ENCODE data around the gene INPP5A.
"Not testable (repeated sequence)": the region's sequence is repeated elsewhere in the genome, so short reads cannot be mapped to it uniquely, and the experiment has no call there.

Gene INPP5A

DNA sequence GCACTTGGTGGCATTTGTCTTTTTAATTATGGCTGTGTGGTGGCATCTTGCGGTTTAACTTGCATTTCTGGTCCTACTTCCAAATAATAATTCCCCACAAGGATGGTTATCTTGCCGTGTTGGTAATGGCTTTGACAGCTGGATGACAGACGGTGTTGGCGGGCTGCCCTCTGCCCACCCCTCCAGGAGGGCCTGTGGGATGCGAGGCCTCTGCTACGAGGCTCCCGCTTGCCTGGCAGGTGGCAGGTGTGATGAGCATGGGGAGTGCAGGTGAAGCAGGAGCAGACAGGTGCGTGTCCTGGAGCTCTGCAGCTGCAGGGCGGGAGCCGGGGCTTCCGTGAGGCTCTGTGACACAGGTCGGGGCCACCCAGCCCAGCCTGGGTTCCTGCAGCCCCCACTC, 11.8 kb downstream of the INPP5A start:
- no peak for DNase-seq

DNA sequence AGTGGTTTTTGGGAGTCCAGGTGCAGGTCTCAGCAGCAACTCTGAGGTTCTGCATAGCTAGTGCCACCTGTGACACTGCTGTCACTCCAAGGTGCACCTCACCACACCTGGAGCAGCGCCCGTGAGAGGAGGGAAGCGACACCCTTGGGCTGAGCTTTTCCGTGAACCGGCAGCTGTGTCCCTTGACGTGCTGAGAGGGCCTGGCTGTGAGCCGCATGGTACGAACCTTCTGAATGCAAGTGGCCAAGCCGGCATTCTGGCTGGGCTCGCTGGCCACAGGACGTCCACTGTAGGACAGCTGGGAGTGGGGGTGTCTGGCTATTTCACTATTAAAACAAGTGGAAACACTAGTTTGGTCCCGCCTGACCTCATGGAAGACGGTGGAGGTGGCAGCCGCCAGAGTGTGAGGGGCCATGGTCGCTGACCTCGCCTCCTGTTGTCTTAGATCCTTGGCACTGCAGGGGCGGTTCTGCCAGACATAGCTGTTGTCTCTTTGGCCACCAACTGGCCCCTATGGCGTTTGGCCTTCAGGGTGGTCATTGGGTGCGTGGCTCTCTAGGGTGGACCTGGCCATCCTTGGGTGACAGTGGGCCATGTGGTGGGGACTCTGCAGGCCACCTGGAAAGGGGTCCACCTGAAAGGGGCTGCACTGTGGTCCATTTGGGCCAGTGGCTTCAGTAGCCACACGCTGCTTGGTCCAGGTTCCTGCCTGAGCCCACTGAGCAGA, 12.9 kb downstream of the INPP5A start:
- DNase-seq = no peak

DNA sequence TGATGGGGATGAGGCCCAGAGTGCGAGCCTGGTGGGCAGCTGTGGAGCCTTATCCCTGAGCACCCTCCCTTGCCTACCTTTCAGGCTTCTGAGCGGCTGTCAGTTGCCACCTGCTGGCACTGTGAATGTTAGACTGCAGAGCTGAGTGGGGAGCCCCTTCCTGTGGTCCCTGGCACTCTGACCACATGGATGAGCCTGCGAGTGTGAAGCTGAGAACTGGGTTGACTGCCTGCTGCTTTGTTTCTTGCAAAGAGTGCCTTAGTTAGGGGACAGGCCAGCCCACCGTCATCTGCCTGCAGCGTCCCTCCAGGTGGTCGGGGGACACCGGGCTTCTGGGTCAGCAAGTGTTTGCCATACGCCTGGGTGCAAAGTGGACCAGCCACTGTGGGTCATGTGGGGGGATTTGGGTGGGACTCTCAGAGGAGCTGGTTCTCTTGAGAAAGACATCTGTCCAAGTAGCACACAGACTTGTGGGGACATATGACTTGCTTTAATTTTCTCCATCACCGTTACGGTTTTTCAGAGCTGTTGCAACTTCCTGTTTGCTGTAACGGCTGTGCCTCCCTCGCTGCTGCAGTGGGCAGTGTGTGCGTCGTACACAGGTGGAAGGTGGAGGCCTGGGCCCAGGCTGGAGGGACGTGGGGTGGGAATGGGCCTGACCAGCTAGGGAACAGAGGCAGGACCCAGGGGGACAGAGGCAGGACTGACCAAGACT, 13.7 kb downstream of the INPP5A start:
- no peak for DNase-seq

DNA sequence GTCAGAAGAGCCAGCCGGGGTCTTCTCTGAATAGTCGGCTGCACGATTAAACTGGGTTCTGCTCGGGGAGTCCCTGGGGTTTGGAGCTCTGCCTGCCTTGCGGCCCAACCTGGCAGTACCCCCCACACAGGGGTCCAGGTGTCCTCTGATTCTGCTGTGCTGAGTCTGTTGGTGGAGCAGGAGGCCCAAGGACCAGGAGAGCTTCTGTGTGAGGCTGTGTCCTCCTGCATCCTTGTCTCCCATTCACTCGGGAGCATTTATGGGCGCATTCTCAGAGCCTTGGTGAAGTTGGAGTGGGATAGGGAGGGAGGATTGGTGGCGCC, 14.2 kb downstream of the INPP5A start:
- DNase-seq = no peak

DNA sequence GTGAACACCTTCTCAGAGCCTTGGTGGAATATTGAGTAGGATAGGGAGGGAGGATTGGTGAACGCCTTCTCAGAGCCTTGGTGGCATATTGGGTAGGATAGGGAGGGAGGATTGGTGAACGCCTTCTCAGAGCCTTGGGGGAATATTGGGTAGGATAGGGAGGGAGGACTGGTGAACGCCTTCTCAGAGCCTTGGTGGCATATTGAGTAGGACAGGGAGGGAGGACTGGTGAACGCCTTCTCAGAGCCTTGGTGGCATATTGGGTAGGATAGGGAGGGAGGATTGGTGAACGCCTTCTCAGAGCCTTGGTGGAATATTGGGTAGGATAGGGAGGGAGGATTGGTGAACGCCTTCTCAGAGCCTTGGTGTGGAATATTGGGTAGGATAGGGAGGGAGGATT, 15.0 kb downstream of the INPP5A start:
- DNase-seq = not testable (repeated sequence)

DNA sequence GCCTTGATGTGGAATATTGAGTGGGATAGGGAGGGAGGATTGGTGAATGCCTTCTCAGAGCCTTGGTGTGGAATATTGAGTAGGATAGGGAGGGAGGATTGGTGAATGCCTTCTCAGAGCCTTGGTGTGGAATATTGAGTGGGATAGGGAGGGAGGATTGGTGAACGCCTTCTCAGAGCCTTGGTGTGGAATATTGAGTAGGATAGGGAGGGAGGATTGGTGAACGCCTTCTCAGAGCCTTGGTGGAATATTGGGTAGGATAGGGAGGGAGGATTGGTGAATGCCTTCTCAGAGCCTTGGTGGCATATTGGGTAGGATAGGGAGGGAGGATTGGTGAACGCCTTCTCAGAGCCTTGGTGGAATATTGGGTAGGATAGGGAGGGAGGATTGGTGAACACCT, 16.0 kb downstream of the INPP5A start:
- not testable (repeated sequence) for DNase-seq

DNA sequence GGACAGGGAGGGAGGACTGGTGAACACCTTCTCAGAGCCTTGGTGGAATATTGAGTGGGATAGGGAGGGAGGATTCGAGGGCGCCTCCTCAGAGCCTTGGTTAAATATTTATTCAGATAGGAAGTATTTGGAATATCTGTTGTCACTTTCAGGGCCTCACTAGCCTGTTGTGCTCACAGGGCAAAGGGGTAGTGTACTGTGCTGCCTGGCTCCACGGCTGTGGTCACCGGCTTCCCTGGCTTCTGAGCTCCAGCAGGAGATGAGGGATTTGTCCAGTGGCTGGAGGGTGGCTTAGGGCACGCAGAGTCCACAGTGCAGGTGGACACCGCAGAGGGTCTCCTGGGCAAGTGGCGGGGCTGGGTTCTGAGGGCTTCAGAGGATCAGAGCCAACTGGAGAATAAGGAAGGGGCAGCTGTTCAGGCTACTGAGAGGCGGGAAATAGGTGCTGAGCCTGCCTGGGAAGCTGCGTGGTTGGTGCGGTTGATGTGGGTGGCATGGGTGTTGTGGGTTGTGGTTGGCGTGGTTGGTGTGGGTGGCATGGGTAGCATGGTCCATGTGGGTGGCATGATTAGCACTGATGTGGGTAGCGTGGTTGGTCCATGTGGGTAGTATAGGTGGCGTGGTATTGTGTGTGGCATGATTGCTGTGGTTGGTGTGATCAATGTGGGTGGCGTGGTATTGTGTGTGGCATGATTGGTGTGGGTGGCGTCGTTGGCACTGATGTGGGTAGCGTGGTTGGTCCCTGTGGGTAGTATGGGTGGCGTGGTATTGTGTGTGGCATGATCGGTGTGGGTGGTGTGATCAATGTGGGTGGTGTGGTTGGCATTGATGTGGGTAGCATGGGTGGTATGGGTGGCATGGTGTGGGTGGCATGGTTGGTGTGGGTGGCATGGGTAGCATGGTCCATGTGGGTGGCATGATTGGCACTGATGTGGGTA, 16.7 kb downstream of the INPP5A start:
- DNase-seq = no peak

DNA sequence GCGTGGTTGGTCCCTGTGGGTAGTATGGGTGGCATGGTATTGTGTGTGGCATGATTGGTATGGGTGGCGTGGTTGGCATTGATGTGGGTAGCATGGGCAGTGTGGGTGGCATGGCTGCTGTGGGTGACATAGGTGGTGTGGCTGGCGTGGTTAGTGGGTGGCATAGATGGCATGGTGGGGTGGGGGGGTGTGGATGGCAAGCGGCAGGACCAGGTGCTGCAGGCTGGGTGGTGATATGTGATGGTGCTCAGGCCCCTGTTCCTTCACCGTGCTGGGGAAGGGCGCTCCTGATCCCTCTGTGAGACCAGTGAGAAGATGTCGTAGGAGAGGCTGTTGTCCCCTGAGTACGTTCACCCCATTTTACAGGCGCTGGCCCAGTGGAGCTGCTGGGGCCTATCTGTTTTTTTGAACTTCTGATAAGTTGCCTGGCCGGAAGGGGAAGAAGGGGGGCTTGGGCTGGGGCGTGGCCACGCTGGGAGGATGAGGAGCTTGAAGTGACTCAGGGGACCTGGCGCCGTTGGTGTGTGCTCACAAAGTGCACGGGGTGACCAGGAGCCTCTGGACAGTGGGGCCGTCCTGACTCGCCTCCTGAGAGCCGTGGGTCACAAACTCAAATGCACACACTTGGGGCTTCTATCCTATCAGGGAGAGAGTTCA, 17.5 kb downstream of the INPP5A start:
- DNase-seq = no peak

DNA sequence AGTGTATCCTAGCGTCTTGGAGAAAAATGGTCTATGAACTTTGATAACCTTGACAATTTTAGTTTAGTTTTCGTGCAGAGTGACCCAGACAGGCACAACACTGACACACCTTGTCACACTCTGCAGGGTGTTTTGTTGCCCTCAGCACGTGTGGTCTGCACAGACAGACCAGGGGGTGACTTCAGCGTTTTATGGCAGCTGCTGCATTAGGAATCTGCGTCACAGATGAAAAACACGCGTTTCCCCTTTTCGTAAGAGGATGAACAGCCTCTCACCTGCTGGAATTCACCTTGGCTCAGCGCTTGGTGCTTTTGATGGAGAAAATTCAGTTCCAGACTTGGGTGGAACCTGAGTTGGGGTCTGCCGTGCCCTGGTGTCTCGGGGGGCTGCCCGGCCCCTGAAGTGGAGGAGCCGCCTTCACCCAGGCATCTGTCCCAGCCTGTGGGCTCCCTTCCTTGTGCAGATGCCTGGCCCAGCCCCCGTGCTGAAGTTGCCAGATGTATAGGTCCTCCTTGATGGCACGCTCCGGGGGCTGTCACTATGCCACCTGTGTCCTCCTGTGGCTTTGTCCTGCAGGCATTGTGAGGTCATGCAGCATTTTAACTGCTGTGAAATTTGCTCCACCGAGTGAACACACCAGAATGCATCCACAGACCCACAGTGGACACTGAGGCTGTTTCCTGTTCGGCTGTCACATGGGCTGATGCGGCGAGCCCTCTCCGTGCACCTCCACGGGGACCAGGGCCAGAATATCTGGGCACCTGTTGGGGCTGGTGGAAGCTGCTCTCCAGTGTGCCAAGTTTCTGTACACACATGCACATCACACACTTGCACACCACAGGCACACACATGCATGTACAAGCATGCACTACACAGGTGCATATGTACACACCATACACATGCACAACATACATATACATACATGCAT, 18.3 kb downstream of the INPP5A start:
- no peak for DNase-seq

DNA sequence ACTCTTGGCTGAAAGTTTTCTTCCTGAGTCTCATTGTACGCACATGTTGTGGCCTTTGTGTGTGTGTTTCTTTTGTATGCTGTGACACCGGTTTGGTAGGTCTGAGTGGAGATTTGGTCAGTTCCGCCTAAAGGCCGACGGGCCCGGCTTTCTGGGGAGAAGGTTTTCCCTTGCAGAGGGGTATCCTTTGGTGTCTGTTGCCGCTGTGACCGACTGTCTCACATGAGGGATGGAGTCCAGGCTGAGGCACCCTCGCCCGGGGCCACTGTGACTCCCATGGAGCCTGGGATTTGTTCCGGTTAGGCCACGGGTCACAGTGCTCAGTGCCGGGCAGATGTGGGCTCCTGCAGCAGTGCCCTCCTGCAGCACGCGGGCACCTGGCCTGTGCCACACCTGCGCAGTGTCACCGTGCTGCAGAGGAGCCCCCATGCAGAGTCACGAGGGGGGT, 19.4 kb downstream of the INPP5A start:
- no peak for DNase-seq

DNA sequence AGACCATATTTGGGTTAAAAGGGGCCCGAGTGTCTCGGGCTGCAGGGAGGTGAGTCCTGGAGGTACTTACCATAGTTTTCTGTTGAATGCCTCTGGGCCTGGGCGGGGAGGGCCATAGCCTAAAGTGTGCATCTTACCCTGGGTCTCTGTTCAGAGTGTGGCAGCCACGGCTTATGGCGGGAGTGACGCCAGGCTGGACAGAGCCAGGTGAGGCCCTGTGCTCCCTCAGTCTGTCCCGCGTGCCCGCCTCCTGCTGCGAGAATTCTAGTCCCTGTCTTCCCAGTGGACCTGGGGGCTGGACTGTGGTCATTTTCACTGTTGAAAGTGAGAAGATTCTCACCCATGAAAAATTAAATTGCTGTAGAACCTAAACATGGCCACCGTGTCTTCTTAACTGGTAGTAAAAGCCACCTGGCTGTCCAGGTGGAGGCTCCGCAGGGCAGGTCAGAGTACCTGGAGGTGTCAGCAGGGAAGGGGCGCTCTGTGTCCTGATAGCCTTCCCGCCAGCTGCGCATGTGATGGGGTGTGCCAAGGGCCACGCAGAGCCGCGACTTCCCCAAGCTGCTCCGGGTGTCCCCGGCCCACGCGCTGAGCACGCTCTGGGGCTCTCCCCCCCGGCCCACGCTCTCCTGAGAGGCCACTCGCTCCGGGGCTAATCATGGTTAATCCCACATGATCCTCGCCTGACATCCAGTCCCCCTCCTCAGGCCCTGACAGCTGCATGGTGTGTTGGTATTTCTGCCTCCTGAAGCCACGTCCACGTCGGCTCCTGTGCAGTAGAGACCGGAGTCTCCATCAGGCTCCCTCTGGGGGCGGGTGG, 20.3 kb downstream of the INPP5A start:
- no peak for DNase-seq

DNA sequence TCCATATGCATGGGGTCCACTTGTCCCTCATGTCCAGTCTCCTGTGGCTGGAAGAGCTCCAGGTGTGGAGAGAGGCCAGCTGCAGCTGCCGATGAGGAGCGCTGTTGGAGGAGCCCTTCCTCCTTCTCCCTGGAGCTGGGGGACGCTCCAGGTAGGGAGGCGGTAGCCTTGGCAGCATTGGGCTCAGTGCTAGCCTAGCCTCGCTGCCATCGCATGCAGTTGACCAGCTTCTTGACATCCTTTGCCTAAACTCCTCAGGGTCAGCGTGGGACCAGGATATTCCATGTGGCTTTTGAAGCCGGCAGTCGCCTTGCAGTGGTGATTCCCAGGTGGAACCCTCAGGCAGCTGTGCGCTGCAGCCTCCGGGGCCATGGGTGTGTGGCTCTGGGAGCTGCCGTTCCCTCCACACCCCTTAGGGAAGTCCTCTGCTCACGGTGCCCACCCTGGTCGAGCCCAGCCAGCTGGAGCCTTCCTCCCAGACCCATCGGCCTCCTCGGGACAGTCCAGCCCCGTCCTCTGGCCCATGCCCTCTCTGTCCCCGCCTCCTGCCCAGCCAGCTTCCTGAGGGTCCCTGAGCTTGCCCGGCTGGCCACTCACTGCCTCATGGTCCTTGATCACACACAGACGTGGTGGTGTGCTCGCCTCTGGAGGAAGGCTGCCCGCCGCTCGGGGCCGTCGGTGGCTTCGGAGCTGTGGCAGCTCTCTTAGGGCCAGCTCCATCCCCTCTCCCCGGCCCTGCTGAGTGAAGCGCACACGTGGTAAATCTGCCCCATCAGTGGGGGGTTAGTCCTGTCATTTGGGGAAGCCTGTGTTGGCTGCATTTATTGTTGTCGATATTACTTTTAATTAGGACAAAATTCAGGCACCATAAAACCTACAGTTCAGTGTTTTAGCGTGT, 21.2 kb downstream of the INPP5A start:
- no peak for DNase-seq

DNA sequence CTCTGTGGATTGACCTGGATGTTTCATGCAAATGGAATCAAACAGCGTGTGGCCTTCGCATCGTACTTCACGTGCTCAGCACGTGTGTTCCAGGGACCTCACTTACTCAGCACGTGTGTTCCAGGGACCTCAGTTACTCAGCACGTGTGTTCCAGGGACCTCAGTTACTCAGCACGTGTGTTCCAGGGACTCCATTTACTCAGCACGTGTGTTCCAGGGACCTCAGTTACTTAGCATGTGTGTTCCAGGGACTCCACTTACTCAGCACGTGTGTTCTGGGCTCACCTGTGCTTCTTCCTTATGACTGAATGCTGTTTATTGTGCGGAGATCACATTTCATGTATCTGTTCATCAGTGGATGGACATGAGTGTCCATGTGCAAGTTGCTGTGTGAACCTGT, 22.0 kb downstream of the INPP5A start:
- no peak for DNase-seq

DNA sequence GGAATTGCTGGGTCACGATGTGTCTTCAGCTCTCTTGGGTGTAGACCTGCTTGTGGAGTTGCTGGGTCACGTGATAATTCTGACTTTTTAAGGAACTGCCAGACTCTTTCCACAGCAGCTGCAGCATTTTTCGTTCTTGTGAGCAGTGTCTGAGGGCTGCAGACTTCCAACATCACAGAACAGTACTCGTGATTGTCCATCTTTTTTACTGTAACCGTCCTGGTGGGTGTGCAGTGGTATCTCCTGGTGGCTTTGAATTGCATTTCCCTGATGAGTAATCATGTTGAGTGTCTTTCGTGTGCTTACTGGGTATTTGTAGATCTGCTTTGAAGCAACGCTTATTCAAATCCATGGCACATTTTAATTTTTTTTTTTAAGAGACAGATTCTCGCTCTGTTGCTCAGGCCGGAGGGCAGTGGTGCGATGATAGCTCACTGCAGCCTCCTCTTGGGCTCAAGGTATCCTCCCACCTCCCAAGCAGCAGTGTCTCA, 22.7 kb downstream of the INPP5A start:
- DNase-seq = no peak

DNA sequence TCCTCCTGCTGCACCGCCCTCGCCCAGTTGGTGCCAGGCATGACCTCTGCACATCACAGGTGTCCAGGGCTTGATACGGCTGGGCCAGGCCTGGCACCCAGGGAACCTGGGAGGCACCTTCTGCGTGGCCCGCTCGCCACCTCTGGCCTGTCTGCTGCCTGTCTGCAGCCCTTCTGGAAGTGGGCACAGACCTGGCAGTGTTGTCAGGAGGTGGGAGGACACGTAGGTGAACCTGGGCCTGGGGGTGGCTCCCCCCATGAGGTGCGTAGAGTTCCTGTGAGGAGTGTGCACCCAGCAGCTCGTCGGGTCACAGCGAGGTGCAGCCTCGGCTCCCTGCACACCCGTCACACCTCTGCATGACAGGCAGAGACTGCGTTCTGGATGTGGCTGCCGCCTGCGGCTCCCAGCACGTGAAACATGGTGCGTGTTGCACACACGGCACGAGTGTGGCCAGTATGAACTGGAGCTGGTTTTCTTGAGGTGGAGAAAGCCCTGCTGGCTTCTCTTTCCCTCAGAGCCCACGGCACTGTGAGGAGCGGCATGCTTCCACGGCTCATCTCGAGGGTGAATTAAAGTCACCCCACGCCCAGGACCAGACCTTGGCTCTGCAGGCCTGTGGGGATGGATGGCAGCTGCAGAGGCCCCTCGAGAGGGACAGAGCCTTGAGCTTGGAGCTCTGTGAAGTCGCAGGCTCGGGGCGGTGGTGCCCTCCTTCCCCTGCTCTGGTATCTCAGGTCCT, 24.8 kb downstream of the INPP5A start:
- DNase-seq = no peak

DNA sequence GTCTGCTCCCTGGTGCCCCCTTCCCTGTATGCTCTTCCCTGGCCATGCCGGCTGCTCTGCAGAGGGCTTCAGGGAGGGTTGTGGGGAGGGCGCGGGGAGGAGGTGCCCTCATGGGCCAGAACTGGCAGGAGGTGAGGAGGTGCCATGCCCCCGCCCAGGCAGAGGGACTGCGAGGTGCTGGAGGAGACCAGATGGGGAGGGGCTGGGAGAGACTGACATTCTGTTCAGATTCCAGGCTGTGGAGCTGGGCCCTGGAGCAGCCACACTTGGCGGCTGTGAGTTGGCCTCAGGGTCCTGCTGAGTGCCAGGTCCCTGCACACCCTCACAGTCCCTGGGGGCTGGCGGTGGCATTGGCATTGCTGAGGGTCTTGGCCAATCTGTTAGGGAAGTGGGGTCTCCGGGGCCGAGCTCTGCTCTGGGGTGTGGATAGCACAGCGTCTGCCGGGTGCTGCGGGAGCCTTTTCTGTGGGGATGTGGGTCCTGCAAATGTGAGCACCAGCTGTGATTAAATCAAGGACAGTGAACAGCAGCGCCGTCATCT, 25.4 kb downstream of the INPP5A start:
- DNase-seq = no peak

DNA sequence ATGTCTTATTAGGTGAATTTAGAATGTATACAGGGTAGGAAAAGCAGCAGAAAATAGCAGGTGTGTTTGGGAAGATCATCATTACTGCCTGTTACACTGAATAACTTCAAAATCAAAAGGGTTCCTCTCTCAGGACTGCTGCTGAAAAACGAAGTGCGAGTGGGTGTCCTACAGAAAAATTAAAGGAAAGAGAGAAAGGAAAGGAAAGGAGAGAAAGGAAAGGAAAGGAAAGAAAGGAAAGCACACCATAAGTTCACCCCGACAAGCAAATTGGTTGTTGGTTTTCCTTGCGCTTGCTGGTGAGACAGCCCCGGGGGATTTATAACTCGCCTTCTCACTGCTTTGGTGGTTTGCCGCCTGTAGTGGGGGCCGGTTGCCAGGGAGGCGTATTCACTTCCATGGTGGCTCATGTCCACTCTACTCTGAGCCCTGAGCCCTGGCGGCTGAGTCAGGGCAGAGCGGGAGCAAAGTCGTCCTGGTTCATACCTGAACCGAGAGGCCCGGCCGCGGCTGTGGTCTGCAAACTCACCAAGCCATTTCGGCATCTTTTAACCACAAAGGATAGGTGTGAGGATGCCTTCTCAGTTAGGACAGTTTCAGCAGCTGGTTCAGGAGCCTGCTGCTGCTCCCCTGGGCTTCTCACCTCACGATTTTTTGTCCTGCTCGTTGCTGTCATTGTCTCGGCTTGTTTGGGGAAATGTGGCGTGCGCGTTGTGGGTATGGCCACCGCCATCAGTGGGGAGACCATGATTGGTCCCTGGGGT, 26.1 kb downstream of the INPP5A start:
- no peak for DNase-seq

DNA sequence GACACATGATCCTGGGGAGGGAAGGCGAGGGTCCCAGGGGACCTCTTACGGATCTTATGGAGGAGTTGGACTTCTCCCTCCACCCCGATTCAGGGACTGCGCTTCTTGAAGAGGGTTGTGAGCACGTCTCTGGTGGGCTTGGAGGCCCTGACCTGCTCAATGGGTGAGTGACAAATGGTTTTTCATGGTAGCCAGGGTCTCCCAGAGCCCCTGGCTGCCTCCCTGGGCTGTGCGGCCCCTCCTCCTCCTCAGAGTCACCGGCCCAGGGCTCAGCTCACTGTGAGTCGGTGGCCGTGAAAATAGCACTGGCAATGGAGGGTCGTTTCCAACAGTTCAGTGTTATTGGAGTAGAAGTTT, 26.6 kb downstream of the INPP5A start:
- DNase-seq = no peak
